Measurements from ENCODE around the gene CDH22.

- TF ChIP-seq POLR2AphosphoS5 (IDR thresholded peaks at IDR 0.05; ENCODE audit: low read depth, low read length) = no peak
- no peak for TF ChIP-seq REST (IDR thresholded peaks at IDR 0.05; ENCODE audit: insufficient read depth in 1 of 2, low read depth in 2 of 2, low read length in 2 of 2)
- TF ChIP-seq SIN3A (IDR thresholded peaks at IDR 0.05; ENCODE audit: borderline replicate concordance, insufficient read depth, low read length) = no peak
These were observed 135.8 kb downstream of the CDH22 start for GRCh38 chr20:46172455-46172854.
